SU-DHL-6 (cell line): ENCODE data around the gene CDPF1.

Source experiments
- CTCF ChIP-seq: fragments of 200-600 bp; sonication (generic); IDR thresholded peaks from one replicate; pipeline ENCODE4 v1.5.1; 2017; ENCODE audit warnings: antibody characterized with exemption, mild to moderate bottlenecking, low read length, moderate library complexity; ENCODE audit not compliant: insufficient read depth, poor library complexity, severe bottlenecking
- EZH2phosphoT487 ChIP-seq: fragments of 200-600 bp; sonication (generic), shearing (Covaris generic); conservative IDR thresholded peaks from 2 replicates; pipeline ENCODE4 v1.6.1; 2018; ENCODE audit warnings: mild to moderate bottlenecking, antibody characterized with exemption, low read length, moderate library complexity, mixed read lengths

- TF ChIP-seq CTCF, result no peak
- no peak for TF ChIP-seq EZH2phosphoT487
These were observed 661 bp upstream of the CDPF1 start for GRCh38 chr22:46250783-46251125.
